GM18526 (cell line): ENCODE measurements around the gene ZNF548.

Experiments used
- POLR2A ChIP-seq: IDR thresholded peaks from 3 replicates; pipeline ENCODE4 v1.6.1; 2011; ENCODE audit not compliant: insufficient read length; ENCODE audit errors: extremely low read depth

Gene ZNF548

DNA sequence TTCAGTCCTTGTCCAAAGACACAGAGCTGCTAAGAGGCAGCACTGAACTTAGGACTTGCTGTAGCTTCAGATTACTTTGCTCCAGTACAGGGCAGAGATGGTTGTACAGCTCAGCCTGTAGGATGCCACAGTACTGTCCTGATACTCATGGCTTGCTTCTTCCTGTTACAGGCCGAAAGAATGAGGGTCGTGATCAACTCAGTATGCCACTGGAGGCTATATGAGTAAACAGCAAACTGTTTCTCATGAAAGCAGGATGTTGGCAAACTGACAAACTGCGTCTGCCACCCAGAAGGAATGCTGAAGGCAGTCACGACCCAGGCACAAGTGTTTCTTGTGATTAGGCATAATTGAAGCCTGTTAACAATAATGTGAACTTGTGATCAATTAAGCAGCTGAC is 48.3 kb downstream of the ZNF548 start:
- TF ChIP-seq POLR2A = no peak

DNA sequence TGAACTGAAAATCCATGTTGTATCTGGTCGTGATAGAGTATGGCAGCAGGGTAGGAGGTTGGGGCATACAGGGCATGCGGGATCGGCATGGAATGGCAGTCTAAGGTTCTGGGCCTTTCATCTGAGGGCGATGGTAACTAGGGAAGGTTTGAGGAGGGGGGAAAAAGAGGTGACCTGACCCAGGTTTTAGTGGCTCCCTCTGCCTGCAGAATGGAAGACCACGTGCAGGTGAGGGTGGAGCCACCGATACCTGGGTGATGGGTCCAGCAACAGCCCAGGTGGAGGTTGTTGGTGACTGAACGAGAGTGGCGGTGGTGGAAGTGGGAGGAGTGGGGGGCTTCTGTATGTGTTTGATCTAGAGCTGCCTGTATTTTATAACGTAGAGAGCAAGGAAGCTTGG is 49.3 kb downstream of the ZNF548 start:
- TF ChIP-seq POLR2A = no peak

DNA sequence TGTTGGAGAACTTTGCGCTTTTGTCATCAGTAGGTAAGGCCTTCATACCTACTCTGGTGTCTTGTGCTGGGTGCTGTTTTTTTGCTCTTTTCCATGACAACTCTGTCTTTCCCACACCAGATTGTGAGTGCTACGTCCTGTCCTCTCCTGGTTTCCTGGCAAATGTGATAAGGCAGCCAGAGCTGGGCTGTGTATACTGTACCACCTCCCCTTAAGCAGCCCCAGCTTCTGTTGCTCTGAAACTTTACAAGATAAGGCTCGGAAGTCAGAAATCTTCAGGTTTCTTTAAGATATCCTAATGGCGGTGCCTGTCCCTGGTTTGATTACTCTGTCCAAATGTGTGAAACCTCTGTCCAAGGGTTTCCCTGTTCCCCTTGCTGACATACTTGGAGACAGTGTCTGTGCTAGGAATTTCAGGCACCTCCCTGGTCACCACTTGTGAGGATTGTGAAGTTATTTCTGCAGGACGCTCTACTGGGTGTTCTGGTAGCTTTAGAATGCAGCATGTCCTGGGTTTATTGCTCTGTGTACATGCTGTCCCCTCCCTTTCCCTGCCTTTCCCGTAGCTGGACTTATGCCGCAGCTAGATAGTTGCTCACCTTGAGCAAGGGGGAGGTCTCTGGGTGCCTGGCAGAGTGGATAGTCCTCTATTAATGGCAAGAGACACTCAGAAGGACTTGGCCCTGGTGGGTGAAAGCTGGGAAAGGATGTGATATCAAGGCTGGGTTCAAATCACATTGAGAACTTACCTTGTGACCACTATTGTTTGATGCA is 52.5 kb downstream of the ZNF548 start:
- TF ChIP-seq POLR2A = no peak

GRCh38 chr19:57443121-57443696 is 53.6 kb downstream of the ZNF548 start:
- TF ChIP-seq POLR2A = no peak

DNA sequence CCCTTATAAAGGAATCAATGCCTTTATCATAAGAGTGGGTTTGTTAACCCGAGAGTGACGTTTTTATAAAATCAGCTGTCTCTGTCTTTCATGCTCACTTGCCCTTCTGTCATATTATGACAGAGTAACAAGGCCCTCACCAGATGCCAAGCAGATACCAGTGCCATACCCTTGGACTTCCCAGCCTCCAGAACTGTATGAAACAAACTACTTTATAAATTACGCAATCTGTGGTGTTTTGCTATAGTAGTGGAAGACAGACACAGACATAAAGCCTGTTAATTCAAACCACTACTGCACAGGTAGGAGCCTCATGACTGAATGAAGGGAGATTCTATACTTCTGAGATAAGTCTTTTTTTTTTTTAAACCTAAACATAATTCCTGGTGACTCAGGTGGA is 62.7 kb downstream of the ZNF548 start:
- no peak for TF ChIP-seq POLR2A
